ENCODE results near the gene KIAA1586. TPM values are rescaled to one million over a fixed set of nuclear protein-coding genes. Genes with fewer than 3 reads are reported as not detected.

KIAA1586 gene
- 12.8 and 13.7 TPM in 2 replicates for total RNA-seq

GRCh38 chr6:57046332-57047256 is at the start of gene KIAA1586:
Gene KIAA1586 (plus strand): TSS chr6:57046693. CDS start chr6:57046756, 63 bp downstream.

DNA sequence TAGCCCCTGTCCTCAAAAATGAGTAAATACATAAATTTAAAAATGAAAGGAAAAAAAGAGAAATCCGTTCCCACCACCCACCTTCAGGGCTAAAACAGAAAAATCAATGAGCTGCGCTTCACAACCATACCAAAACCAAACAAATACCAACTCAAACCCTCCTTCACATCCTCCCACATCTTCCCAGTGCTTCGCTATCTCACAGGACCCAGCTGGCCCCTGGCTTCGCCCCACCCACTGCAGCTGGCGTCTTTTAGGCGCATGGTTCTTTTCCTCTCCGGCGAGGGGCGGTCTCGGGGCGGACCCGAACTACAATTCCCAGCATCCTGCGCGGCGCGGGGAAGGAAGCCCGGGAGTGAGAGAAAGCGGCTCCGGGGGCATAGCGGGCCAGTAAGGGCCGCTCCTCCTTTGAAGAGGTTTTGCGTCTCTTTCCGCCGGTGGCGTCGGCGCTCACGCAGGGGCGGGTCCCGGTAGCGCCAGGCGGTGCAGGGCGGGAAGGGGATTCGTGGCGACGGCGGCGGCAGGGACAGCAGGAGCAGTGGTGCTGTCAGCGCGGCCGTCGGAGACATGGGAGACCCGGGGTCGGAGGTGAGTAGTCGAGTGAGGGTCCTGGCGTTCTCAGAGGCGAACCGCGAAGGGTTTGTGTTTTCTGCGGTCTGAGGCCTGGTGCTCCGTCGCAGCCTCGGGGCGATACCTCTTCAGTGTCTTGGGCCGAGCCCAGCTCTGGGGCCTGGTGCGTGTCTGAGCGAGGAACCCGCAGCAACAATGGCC is 43.4 kb downstream of the KIAA1586 start, which contains the start of gene ZNF451:
ZNF451 (plus strand) TSS at position 502 of the 771 bp plus-strand sequence; CDS start at position 568, 66 bp downstream.

Other genes with a start within 250 kb of the KIAA1586 start
- gene BEND6, start 91.6 kb upstream of the KIAA1586 start, total RNA-seq = 11.8 and 14.5 TPM in 2 replicates
- gene ZNF451, start 43.5 kb downstream of the KIAA1586 start, total RNA-seq = 60.1 and 61.3 TPM in 2 replicates
- gene BAG2, start 125.6 kb downstream of the KIAA1586 start, total RNA-seq = 9.6 and 10.0 TPM in 2 replicates
- 32.0 and 40.3 TPM in 2 replicates for gene RAB23, start 175.6 kb downstream of the KIAA1586 start, total RNA-seq